Panc1 (cell line): ENCODE data around the gene YWHAQ. TPM values are rescaled to one million over a fixed set of nuclear protein-coding genes. Genes with fewer than 3 reads are reported as not detected.

Experiments used
- ATAC-seq: fragments of 200-7000 bp; cut with Tn5 transposase; 2 replicates; pipeline ENCODE4 v1.9.1; 2020; ENCODE audit warnings: mild to moderate bottlenecking, moderate library complexity
- BruUV-seq: library from RNA; stranded (reverse); fragments of 400-500 nt; replicated peaks from 2 replicates; lab custom pipeline; 2021; lab: Mats Ljungman, UMichigan
- CTCF ChIA-PET: fragments of 300-600 bp; sonication (Branson Sonifier 250); formaldehyde crosslinking; loops from one replicate; lab custom pipeline; 2022; ENCODE audit warnings: antibody characterized with exemption; lab: Charles Lee
- POLR2A ChIA-PET: fragments of 300-600 bp; sonication (Branson Sonifier 250); formaldehyde crosslinking; loops from one replicate; lab custom pipeline; 2022; ENCODE audit warnings: antibody characterized with exemption; lab: Charles Lee
- DNase-seq: peaks from one replicate; pipeline ENCODE4 v3.0.0-alpha.2; 2010; ENCODE audit warnings: low read depth, low spot score
- H3K27ac ChIP-seq: 2 replicates; pipeline ENCODE4 v1.5.1; 2011; ENCODE audit warnings: mild to moderate bottlenecking, low read length, inconsistent platforms
- H3K27me3 ChIP-seq: fragments of 200-500 bp; sonication (Bioruptor generic); 2 replicates; pipeline ENCODE4 v1.6.0; 2014; ENCODE audit warnings: low read length, inconsistent platforms; ENCODE audit not compliant: control insufficient read depth, insufficient read depth
- H3K36me3 ChIP-seq: fragments of 200-500 bp; sonication (Bioruptor generic); 2 replicates; pipeline ENCODE4 v1.5.1; 2014; ENCODE audit warnings: inconsistent platforms, mild to moderate bottlenecking, low read length, moderate library complexity; ENCODE audit not compliant: control insufficient read depth, insufficient read depth
- H3K4me1 ChIP-seq: 2 replicates; pipeline ENCODE4 v1.5.1; 2011; ENCODE audit warnings: inconsistent platforms, mild to moderate bottlenecking, low read length, moderate library complexity; ENCODE audit not compliant: control insufficient read depth, insufficient read depth
- H3K4me3 ChIP-seq, 2 experiments: 2 replicates each; pipeline ENCODE4 v1.5.1; 2011 to 2012; ENCODE audit warnings: low read depth in 2 of 2, low read length in 2 of 2, mild to moderate bottlenecking in 2 of 2, inconsistent platforms in 1 of 2, moderate library complexity in 1 of 2
- H3K9me3 ChIP-seq: fragments of 200-500 bp; sonication (Bioruptor generic); 2 replicates; pipeline ENCODE4 v1.5.1; 2014; ENCODE audit warnings: low read depth, mild to moderate bottlenecking, inconsistent platforms, low read length, moderate library complexity; ENCODE audit not compliant: control insufficient read depth, insufficient read depth
- POLR2AphosphoS5 ChIP-seq: IDR thresholded peaks from 2 replicates; pipeline ENCODE4 v1.6.1; 2012; ENCODE audit warnings: mild to moderate bottlenecking, low read depth, low read length, moderate library complexity
- SIN3A ChIP-seq: IDR thresholded peaks from 2 replicates; pipeline ENCODE4 v1.6.1; 2012; ENCODE audit warnings: low read depth, mild to moderate bottlenecking, low read length, moderate library complexity, borderline replicate concordance; ENCODE audit not compliant: insufficient read depth
- TCF7L2 ChIP-seq: IDR thresholded peaks from 2 replicates; pipeline ENCODE4 v1.6.1; 2011; ENCODE audit warnings: mild to moderate bottlenecking, low read depth, low read length, inconsistent platforms
- in situ Hi-C: cut with HindIII; loops from 2 replicates; pipeline ENCODE4 v1.10.0; 2016; ENCODE audit warnings: low sequenced_read_pairs, low pct_unique_long_range_greater_than_20kb
- intact Hi-C: fragments of 100-400 bp; cut with micrococcal nuclease; formaldehyde crosslinking; loops from one replicate; pipeline ENCODE4 v1.10.0; 2022; ENCODE audit not compliant: unreplicated experiment
- total RNA-seq: library from RNA; stranded (reverse); gene quantifications from one replicate; pipeline ENCODE4 v1.2.1, GENCODE V29; 2021; ENCODE audit not compliant: unreplicated experiment
- TF ChIP-seq, protein P1 (sequence below), 2 experiments: IDR thresholded peaks; 2 replicates each; pipeline ENCODE4 v1.6.1; 2011 to 2012; ENCODE audit warnings: low read depth in 2 of 2, control low read depth in 1 of 2, low read length in 1 of 2, mild to moderate bottlenecking in 1 of 2, moderate library complexity in 1 of 2; ENCODE audit not compliant: insufficient read depth in 1 of 2
- TF ChIP-seq, protein P2 (sequence below): fragments of 450-650 bp; IDR thresholded peaks from 2 replicates; pipeline ENCODE4 v1.5.1; 2017; ENCODE audit warnings: mild to moderate bottlenecking

YWHAQ gene
- total RNA-seq, 1 experiment from 2014 or later = 683 TPM

DNA sequence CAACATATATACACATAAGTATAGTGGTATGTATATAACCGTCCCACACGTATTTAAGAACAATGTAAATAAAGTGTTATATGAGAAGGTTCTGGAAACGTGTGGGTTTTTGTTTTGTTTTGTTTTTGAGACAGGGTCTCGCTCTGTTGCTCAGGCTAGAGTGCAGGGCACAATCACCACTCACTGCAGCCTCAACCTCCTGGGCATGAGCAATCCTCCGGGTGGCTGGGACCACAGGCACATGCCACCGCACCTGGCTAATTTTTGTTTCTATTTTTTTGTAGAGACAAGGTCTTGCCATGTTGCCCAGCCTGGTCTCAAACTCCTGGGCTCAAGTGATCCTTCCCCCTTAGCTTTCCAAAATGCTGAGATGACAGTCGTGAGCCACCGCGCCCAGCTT, 81.4 kb downstream of the YWHAQ start:
- ChIA-PET POLR2A (no interaction called here), CTCF (no interaction called here)
- peaks cover 27% of the 10 kb centered on the region for H3K4me1 ChIP-seq
- intact Hi-C loops = no loop called here
- H3K27ac ChIP-seq = no peak overlapping the region
- DNase-seq (no peak), ATAC-seq (no peak)
- no TSS peak for BruUV-seq
- H3K36me3 ChIP-seq = no peaks in the 10 kb centered on the region; the same call in 1 of the 2 replicates
- H3K4me3 ChIP-seq = no peak overlapping the region
- H3K27me3 ChIP-seq = no peaks in the 10 kb centered on the region
- TF ChIP-seq POLR2AphosphoS5 (no peak), TCF7L2 (no peak), SIN3A (no peak)
- TF ChIP-seq, protein P1, sequence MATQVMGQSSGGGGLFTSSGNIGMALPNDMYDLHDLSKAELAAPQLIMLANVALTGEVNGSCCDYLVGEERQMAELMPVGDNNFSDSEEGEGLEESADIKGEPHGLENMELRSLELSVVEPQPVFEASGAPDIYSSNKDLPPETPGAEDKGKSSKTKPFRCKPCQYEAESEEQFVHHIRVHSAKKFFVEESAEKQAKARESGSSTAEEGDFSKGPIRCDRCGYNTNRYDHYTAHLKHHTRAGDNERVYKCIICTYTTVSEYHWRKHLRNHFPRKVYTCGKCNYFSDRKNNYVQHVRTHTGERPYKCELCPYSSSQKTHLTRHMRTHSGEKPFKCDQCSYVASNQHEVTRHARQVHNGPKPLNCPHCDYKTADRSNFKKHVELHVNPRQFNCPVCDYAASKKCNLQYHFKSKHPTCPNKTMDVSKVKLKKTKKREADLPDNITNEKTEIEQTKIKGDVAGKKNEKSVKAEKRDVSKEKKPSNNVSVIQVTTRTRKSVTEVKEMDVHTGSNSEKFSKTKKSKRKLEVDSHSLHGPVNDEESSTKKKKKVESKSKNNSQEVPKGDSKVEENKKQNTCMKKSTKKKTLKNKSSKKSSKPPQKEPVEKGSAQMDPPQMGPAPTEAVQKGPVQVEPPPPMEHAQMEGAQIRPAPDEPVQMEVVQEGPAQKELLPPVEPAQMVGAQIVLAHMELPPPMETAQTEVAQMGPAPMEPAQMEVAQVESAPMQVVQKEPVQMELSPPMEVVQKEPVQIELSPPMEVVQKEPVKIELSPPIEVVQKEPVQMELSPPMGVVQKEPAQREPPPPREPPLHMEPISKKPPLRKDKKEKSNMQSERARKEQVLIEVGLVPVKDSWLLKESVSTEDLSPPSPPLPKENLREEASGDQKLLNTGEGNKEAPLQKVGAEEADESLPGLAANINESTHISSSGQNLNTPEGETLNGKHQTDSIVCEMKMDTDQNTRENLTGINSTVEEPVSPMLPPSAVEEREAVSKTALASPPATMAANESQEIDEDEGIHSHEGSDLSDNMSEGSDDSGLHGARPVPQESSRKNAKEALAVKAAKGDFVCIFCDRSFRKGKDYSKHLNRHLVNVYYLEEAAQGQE (IDR thresholded peaks at IDR 0.05; ENCODE audit: insufficient read depth in 1 of 2, low read depth in 2 of 2, low read length in 1 of 2) = no peak
- TF ChIP-seq, protein P2, sequence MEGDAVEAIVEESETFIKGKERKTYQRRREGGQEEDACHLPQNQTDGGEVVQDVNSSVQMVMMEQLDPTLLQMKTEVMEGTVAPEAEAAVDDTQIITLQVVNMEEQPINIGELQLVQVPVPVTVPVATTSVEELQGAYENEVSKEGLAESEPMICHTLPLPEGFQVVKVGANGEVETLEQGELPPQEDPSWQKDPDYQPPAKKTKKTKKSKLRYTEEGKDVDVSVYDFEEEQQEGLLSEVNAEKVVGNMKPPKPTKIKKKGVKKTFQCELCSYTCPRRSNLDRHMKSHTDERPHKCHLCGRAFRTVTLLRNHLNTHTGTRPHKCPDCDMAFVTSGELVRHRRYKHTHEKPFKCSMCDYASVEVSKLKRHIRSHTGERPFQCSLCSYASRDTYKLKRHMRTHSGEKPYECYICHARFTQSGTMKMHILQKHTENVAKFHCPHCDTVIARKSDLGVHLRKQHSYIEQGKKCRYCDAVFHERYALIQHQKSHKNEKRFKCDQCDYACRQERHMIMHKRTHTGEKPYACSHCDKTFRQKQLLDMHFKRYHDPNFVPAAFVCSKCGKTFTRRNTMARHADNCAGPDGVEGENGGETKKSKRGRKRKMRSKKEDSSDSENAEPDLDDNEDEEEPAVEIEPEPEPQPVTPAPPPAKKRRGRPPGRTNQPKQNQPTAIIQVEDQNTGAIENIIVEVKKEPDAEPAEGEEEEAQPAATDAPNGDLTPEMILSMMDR = no peak
- in situ Hi-C loops = no loop called here
- no peaks in the 10 kb centered on the region for H3K9me3 ChIP-seq

GRCh38 chr2:9548506-9548905, 82.3 kb downstream of the YWHAQ start:
- ATAC-seq (no peak), DNase-seq (no peak)
- no peak overlapping the region for H3K4me3 ChIP-seq
- intact Hi-C loops = no loop called here
- no peak for TF ChIP-seq TCF7L2
- TF ChIP-seq, protein P1 (IDR thresholded peaks at IDR 0.05; ENCODE audit: insufficient read depth in 1 of 2, low read depth in 2 of 2, low read length in 1 of 2) = no peak
- TF ChIP-seq SIN3A = no peak
- TF ChIP-seq, protein P2 = no peak
- no peak for TF ChIP-seq POLR2AphosphoS5
- H3K27me3 ChIP-seq = no peaks in the 10 kb centered on the region
- H3K9me3 ChIP-seq = no peaks in the 10 kb centered on the region
- ChIA-PET POLR2A (no interaction called here), CTCF (no interaction called here)
- no peak overlapping the region for H3K27ac ChIP-seq
- TSS peak; percentile 10 for BruUV-seq
- in situ Hi-C loops = no loop called here
- H3K4me1 ChIP-seq = peaks cover 24% of the 10 kb centered on the region
- H3K36me3 ChIP-seq = no peaks in the 10 kb centered on the region
